Activated CD4-positive, alpha-beta T cell treated with anti-CD3 and anti-CD28 coated beads, Interleukin-2, amount 50 U/mL, for 4 hours (primary cell): Measurements from ENCODE around the gene ZNF578.
"Not testable (repeated sequence)": the region's sequence is repeated elsewhere in the genome, so short reads cannot be mapped to it uniquely, and the experiment has no call there.

Source experiments
- DNase-seq, 2 experiments: peaks; one replicate each; pipeline ENCODE4 v3.0.0-alpha.2; 2020

Gene ZNF578

GRCh38 chr19:52453324-52454094 lies at the start of gene ZNF578:
ZNF578 (plus strand) TSS chr19:52453553; CDS start chr19:52501846, 48,293 bp downstream.
- DNase-seq, result peak; percentile 53 to 62

- no peak for DNase-seq
Measured at GRCh38 chr19:52410276-52410675, 43.1 kb upstream of the ZNF578 start.

- no peak for DNase-seq
Measured at GRCh38 chr19:52415711-52416110, 37.6 kb upstream of the ZNF578 start.

GRCh38 chr19:52428937-52429336 lies 24.4 kb upstream of the ZNF578 start, which contains the start of gene ZNF534:
ZNF534 (plus strand) TSS chr19:52429148; CDS start chr19:52431475, 2,327 bp downstream.
- no peak for DNase-seq

- DNase-seq, result no peak
Measured at GRCh38 chr19:52442179-52442578, 11.2 kb upstream of the ZNF578 start.

- DNase-seq, result no peak
Measured at GRCh38 chr19:52444506-52444905, 8.8 kb upstream of the ZNF578 start.

GRCh38 chr19:52451241-52451640 lies 2.1 kb upstream of the ZNF578 start:
- no peak for DNase-seq

GRCh38 chr19:52464798-52465470 lies 11.6 kb downstream of the ZNF578 start:
- DNase-seq, result no peak

GRCh38 chr19:52473655-52474350 lies 20.4 kb downstream of the ZNF578 start:
- no peak for DNase-seq

- DNase-seq, result no peak
Measured at GRCh38 chr19:52474351-52475127, 21.2 kb downstream of the ZNF578 start.

GRCh38 chr19:52484111-52484743 lies 30.9 kb downstream of the ZNF578 start:
- not testable (repeated sequence) for DNase-seq

GRCh38 chr19:52485064-52485463 lies 31.7 kb downstream of the ZNF578 start:
- DNase-seq, result not testable (repeated sequence)

- DNase-seq, result not testable (repeated sequence)
Measured at GRCh38 chr19:52485561-52486240, 32.3 kb downstream of the ZNF578 start.

GRCh38 chr19:52492201-52492993 lies 39.0 kb downstream of the ZNF578 start:
- DNase-seq, result no peak

GRCh38 chr19:52492994-52493470 lies 39.7 kb downstream of the ZNF578 start:
- no peak for DNase-seq

- no peak for DNase-seq
Measured at GRCh38 chr19:52494518-52494917, 41.2 kb downstream of the ZNF578 start.

GRCh38 chr19:52498571-52498970 lies 45.2 kb downstream of the ZNF578 start:
- no peak for DNase-seq

GRCh38 chr19:52500474-52500873 lies 47.1 kb downstream of the ZNF578 start:
- not testable (repeated sequence) for DNase-seq

GRCh38 chr19:52500991-52501390 lies 47.6 kb downstream of the ZNF578 start:
- not testable (repeated sequence) for DNase-seq

GRCh38 chr19:52507266-52507665 lies 53.9 kb downstream of the ZNF578 start:
- no peak for DNase-seq

- DNase-seq, result no peak
Measured at GRCh38 chr19:52516191-52516590, 62.8 kb downstream of the ZNF578 start.
